CD4-positive, alpha-beta memory T cell (primary cell): ENCODE measurements around the gene AGXT. TPM values are rescaled to one million over a fixed set of nuclear protein-coding genes. Genes with fewer than 3 reads are reported as not detected.

ENCODE experiments used
- CTCF ChIA-PET: fragments of 350-600 bp; sonication (Branson Sonifier 250); formaldehyde crosslinking; loops from one replicate; lab custom pipeline; 2021; ENCODE audit warnings: inconsistent platforms; ENCODE audit not compliant: partially characterized antibody; lab: Charles Lee
- POLR2A ChIA-PET: fragments of 350-600 bp; sonication (Branson Sonifier 250); formaldehyde crosslinking; loops from one replicate; lab custom pipeline; 2021; ENCODE audit not compliant: partially characterized antibody; lab: Charles Lee
- DNase-seq, 5 donors: peaks; one replicate each; pipeline versions ENCODE4 v3.0.0 to v3.0.0-alpha.2; 2020 to 2022; ENCODE audit warnings: mixed read lengths in 1 of 5
- H3K27ac ChIP-seq: one replicate; pipeline ENCODE4 v1.7.0; 2013; ENCODE audit warnings: low read depth, low read length
- H3K27me3 ChIP-seq: 2 replicates; pipeline ENCODE4 v1.7.0; 2013; ENCODE audit warnings: mild to moderate bottlenecking, low read length, moderate library complexity; ENCODE audit not compliant: insufficient read depth
- H3K36me3 ChIP-seq: 2 replicates; pipeline ENCODE4 v1.7.0; 2013; ENCODE audit warnings: mild to moderate bottlenecking, low read length, moderate library complexity; ENCODE audit not compliant: insufficient read depth
- H3K4me1 ChIP-seq: 2 replicates; pipeline ENCODE4 v1.7.0; 2013; ENCODE audit warnings: mild to moderate bottlenecking, low read length, moderate library complexity; ENCODE audit not compliant: insufficient read depth
- H3K4me3 ChIP-seq, 2 donors: one replicate each; pipeline ENCODE4 v1.7.0; 2013; ENCODE audit warnings: low read length in 2 of 2, mild to moderate bottlenecking in 1 of 2
- H3K9me3 ChIP-seq, 2 donors: one replicate each; pipeline ENCODE4 v1.7.0; 2013; ENCODE audit warnings: low read length in 2 of 2, control low read depth in 1 of 2; ENCODE audit not compliant: control insufficient read depth in 1 of 2
- H3K27ac Mint-ChIP-seq, 7 donors: one replicate each; pipeline ENCODE4 v1.8.0; 2020 to 2021; ENCODE audit warnings: mixed read lengths in 7 of 7, mild to moderate bottlenecking in 6 of 7, inconsistent platforms in 3 of 7, moderate library complexity in 3 of 7
- H3K27me3 Mint-ChIP-seq, 2 donors: one replicate each; pipeline ENCODE4 v1.8.0; 2020 to 2021; ENCODE audit warnings: mixed read lengths in 2 of 2
- H3K36me3 Mint-ChIP-seq, 2 donors: one replicate each; pipeline ENCODE4 v1.8.0; 2020 to 2021; ENCODE audit warnings: mixed read lengths in 2 of 2, inconsistent platforms in 1 of 2, mild to moderate bottlenecking in 1 of 2
- H3K4me1 Mint-ChIP-seq, 4 donors: one replicate each; pipeline ENCODE4 v1.8.0; 2020 to 2021; ENCODE audit warnings: mixed read lengths in 4 of 4, mild to moderate bottlenecking in 1 of 4
- H3K4me3 Mint-ChIP-seq, 8 donors: one replicate each; pipeline ENCODE4 v1.8.0; 2020 to 2021; ENCODE audit warnings: mixed read lengths in 8 of 8, mild to moderate bottlenecking in 7 of 8, moderate library complexity in 6 of 8, inconsistent platforms in 3 of 8
- H3K9me3 Mint-ChIP-seq, 8 donors: one replicate each; pipeline ENCODE4 v1.8.0; 2020 to 2021; ENCODE audit warnings: mixed read lengths in 8 of 8, mild to moderate bottlenecking in 5 of 8, inconsistent platforms in 3 of 8, moderate library complexity in 1 of 8
- intact Hi-C: fragments of 100-400 bp; cut with micrococcal nuclease; formaldehyde crosslinking; loops from one replicate; pipeline ENCODE4 v1.15.1; 2023
- polyA plus RNA-seq, 2 donors: library from polyadenylated mRNA; unstranded; fragments of 300-500 nt; fragmentation: Illumina TruSeq; gene quantifications; one replicate each; pipeline ENCODE4 v1.2.3, GENCODE V29; 2021
- total RNA-seq, 2 experiments: library from RNA; stranded (reverse); gene quantifications; one replicate each; pipeline ENCODE4 v1.2.3, GENCODE V29; 2021

The AGXT gene
- total RNA-seq (not detected), polyA plus RNA-seq (not detected)

- intact Hi-C loops, result no loop called here
- POLR2A ChIA-PET, result no interaction called here
- no peaks in the 10 kb centered on the region for H3K9me3 ChIP-seq
- H3K4me3 ChIP-seq, result no peak within 1 kb of the TSS
- H3K4me1 ChIP-seq, result no peaks in the 10 kb centered on the region
- H3K27me3 ChIP-seq, result no peaks in the 10 kb centered on the region
- no peak within 1 kb of the TSS for H3K4me3 Mint-ChIP-seq
- no peak within 1 kb of the TSS for H3K27ac Mint-ChIP-seq
- DNase-seq, result no peak
- H3K27me3 Mint-ChIP-seq, result peaks cover 2 to 7% of the 10 kb centered on the region in 2 donors
- CTCF ChIA-PET, result no interaction called here
- H3K27ac ChIP-seq, result no peak within 1 kb of the TSS
- H3K9me3 Mint-ChIP-seq, result no peaks in the 10 kb centered on the region
- H3K4me1 Mint-ChIP-seq, result no peaks in the 10 kb centered on the region
- no peaks in the 10 kb centered on the region for H3K36me3 Mint-ChIP-seq
- H3K36me3 ChIP-seq, result no peaks in the 10 kb centered on the region
Observed at GRCh38 chr2:240868286-240869108, at the start of gene AGXT. Gene AGXT (plus strand): TSS chr2:240868824. CDS start chr2:240868866, 42 bp downstream.

DNA sequence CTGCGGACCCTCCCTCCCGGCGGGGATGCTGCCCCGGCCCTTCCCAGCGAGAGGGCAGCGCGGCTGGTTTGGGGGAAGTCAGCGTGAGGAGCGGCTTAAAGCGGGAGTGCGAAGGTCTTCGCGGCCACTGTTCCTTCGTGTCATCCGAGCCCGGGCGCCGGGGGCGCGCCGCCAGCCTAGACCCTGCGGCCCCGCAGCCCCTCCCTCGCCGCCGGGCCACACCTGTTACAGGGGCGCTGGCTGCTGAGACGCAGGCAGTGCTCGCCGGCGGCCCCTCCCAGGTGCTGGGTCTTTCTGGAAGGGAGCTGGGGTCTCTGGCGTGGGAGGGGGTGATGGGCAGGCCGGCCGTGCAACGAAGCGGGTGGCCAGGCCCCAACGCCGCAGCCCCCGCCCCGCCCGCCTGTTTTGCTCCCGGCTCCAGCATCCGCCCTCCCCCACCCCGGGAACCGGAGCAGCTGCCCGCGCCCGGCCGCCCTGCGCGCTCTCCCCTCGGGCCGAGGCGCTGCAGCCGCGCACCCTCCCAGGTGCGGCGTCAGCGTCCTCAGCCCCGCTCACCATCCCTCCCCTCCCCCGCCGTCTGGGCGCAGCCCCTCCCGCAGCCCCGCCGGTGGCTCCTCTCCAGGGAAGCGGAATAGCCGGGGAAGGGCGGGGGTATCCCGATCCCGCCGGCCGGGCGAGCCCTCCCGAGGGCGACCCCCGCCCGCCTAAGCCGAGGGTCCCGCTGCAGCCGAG is 49.3 kb upstream of the AGXT start:
- no peak overlapping the region for H3K27ac ChIP-seq
- Mint-ChIP-seq H3K36me3 (no peaks in the 10 kb centered on the region), H3K27me3 (peaks cover 36 to 46% of the 10 kb centered on the region in 2 donors), H3K27ac (no peak overlapping the region), H3K9me3 (peaks cover 0 to 11% (median 5%) of the 10 kb centered on the region in 8 donors), H3K4me1 (peaks cover 7 to 16% (median 9%) of the 10 kb centered on the region in 4 donors), H3K4me3 (peak overlapping the region in 1 of 8 donors; percentile 43)
- no peak overlapping the region for H3K4me3 ChIP-seq
- intact Hi-C loops, result no loop called here
- DNase-seq, result no peak
- peaks cover 8% of the 10 kb centered on the region for H3K4me1 ChIP-seq
- POLR2A ChIA-PET, result no interaction called here
- CTCF ChIA-PET, result no interaction called here
- H3K27me3 ChIP-seq, result peaks cover 26% of the 10 kb centered on the region
- H3K36me3 ChIP-seq, result no peaks in the 10 kb centered on the region
- H3K9me3 ChIP-seq, result no peaks in the 10 kb centered on the region

DNA sequence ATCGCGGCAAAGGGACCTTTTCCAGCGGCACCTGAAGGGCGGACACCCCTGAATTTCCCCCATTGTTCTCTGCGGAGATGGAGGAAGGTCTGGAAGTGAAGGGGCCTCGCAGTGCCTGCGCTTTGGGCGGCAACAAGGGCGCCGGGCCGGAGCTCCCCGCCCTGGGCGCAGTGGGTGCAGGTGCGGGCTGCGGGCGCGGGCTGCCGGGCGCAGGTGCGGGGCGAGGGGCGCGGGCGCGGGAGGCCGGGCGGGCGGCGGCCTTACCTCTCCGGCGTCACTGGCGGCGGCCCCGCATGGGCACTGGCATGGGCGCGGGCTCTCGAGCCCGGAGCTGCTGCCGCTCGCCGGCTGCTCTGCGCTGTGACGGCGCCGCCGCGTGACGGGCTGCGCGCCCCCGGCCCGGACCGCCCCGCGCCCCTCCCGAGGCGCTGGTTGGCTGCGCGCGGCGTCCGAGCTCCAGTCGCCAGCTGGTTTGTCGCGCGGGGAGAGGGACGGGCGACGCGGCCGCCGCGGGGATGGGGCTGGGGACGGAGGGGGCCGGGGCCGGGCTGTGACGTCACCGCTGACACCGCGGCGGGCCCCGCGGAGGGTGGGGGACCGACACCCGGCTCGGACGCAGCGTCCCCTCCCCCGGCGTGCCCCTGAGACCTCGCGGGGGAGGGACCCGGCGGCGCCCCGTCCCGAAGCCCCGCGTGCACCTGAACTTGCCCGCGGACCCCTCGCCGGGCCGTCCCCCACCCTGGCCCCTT is 48.6 kb upstream of the AGXT start, which contains the start of gene KIF1A:
Gene KIF1A, minus strand, starts transcription at position 362 of the 749 bp plus-strand sequence. CDS start 22,467 bp downstream, outside the sequence.
- Mint-ChIP-seq H3K27ac (no peak within 1 kb of the TSS), H3K4me1 (peaks cover 7 to 16% (median 9%) of the 10 kb centered on the region in 4 donors), H3K9me3 (peaks cover 0 to 8% (median 4%) of the 10 kb centered on the region in 8 donors), H3K27me3 (peaks cover 42 to 51% of the 10 kb centered on the region in 2 donors), H3K36me3 (no peaks in the 10 kb centered on the region), H3K4me3 (peak within 1 kb of the TSS in 4 of 8 donors; percentile 34 to 54 (median 48))
- DNase-seq, result no peak
- H3K27me3 ChIP-seq, result peaks cover 29% of the 10 kb centered on the region
- H3K36me3 ChIP-seq, result no peaks in the 10 kb centered on the region
- ChIA-PET POLR2A (no interaction called here), CTCF (no interaction called here)
- no peak within 1 kb of the TSS for H3K27ac ChIP-seq
- no peak within 1 kb of the TSS for H3K4me3 ChIP-seq
- no peaks in the 10 kb centered on the region for H3K9me3 ChIP-seq
- H3K4me1 ChIP-seq, result peaks cover 8% of the 10 kb centered on the region
- intact Hi-C loops, result no loop called here

GRCh38 chr2:240820607-240821428 is 47.8 kb upstream of the AGXT start:
- ChIA-PET CTCF (no interaction called here), POLR2A (no interaction called here)
- no peak for DNase-seq
- Mint-ChIP-seq H3K36me3 (no peaks in the 10 kb centered on the region), H3K27ac (no peak overlapping the region), H3K9me3 (peaks cover 0 to 8% (median 4%) of the 10 kb centered on the region in 8 donors), H3K4me3 (peak overlapping the region; percentile 37 to 75 (median 52)), H3K27me3 (peaks cover 46 to 56% of the 10 kb centered on the region in 2 donors), H3K4me1 (peaks cover 7 to 16% (median 9%) of the 10 kb centered on the region in 4 donors)
- Histone ChIP-seq H3K27me3 (peaks cover 35% of the 10 kb centered on the region), H3K36me3 (no peaks in the 10 kb centered on the region), H3K27ac (no peak overlapping the region), H3K4me3 (no peak overlapping the region), H3K4me1 (peaks cover 8% of the 10 kb centered on the region), H3K9me3 (no peaks in the 10 kb centered on the region)
- intact Hi-C loops, result no loop called here

DNA sequence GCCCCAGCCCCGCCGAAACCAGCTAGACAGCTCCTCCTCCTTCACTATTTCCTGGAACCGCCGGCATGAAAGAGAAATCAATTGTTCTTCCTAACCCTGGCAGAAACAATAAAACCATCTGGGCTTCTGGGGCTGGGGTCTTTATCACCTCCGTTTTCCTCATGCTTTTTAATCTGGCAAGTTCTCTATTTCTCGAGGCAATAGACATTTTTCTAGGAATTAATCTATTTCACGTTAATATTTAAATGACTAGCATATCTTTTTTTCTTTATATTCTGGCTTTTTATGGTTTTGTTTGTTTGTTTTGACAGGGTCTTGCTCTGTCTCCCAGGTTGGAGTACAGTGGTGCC is 47.2 kb upstream of the AGXT start:
- Histone ChIP-seq H3K36me3 (no peaks in the 10 kb centered on the region), H3K4me1 (peaks cover 8% of the 10 kb centered on the region), H3K4me3 (no peak overlapping the region), H3K27me3 (peaks cover 41% of the 10 kb centered on the region), H3K9me3 (no peaks in the 10 kb centered on the region), H3K27ac (no peak overlapping the region)
- ChIA-PET POLR2A (no interaction called here), CTCF (no interaction called here)
- no peaks in the 10 kb centered on the region for H3K36me3 Mint-ChIP-seq
- no peak for DNase-seq
- peaks cover 0 to 8% (median 4%) of the 10 kb centered on the region in 8 donors for H3K9me3 Mint-ChIP-seq
- H3K4me3 Mint-ChIP-seq, result peak overlapping the region; percentile 37 to 75 (median 54)
- H3K4me1 Mint-ChIP-seq, result peaks cover 5 to 16% (median 9%) of the 10 kb centered on the region in 4 donors
- H3K27ac Mint-ChIP-seq, result no peak overlapping the region
- peaks cover 46 to 54% of the 10 kb centered on the region in 2 donors for H3K27me3 Mint-ChIP-seq
- intact Hi-C loops, result no loop called here

- ChIA-PET CTCF (no interaction called here), POLR2A (no interaction called here)
- Mint-ChIP-seq H3K4me1 (peaks cover 5 to 16% (median 9%) of the 10 kb centered on the region in 4 donors), H3K27ac (no peak overlapping the region), H3K36me3 (no peaks in the 10 kb centered on the region), H3K4me3 (peak overlapping the region in 1 of 8 donors; percentile 31), H3K9me3 (peaks cover 0 to 8% (median 4%) of the 10 kb centered on the region in 8 donors), H3K27me3 (peaks cover 54 to 58% of the 10 kb centered on the region in 2 donors)
- DNase-seq, result no peak
- intact Hi-C loops, result no loop called here
- H3K4me1 ChIP-seq, result peaks cover 8% of the 10 kb centered on the region
- no peaks in the 10 kb centered on the region for H3K9me3 ChIP-seq
- H3K27me3 ChIP-seq, result peaks cover 50% of the 10 kb centered on the region
- H3K27ac ChIP-seq, result no peak overlapping the region
- H3K4me3 ChIP-seq, result no peak overlapping the region
- no peaks in the 10 kb centered on the region for H3K36me3 ChIP-seq
Observed at GRCh38 chr2:240822280-240822847, 46.3 kb upstream of the AGXT start.
